Measurements from ENCODE around the gene LARP4B. TPM values are rescaled to one million over a fixed set of nuclear protein-coding genes. Genes with fewer than 3 reads are reported as not detected.

LARP4B gene
- polyA plus RNA-seq, 1 of the 3 experiments (the other 2 are of a cell fraction), result 23.3 TPM

DNA sequence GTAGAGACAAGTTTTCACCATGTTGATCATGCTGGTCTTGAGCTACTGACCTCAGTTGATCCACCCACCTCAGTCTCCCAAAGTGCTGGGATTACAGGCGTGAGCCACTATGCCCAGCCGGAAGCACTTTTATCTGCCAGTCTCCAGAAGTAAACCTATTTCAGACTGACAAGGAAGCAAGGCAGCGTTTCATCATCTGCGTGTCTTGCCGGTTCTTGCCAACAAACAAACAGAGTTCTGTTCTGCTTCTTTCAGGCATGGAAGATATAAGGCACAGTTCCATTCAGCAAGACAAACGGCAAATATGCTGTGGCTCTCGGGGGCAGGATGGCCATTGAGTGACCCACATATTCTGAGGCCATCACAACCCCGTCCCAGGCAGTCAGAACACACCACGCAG, 15.5 kb upstream of the LARP4B start:
- Histone ChIP-seq H3K79me2 (ENCODE audit: insufficient read depth) (no peaks in the 10 kb centered on the region), H3K9ac (no peak overlapping the region), H4K20me1 (ENCODE audit: insufficient read depth) (no peaks in the 10 kb centered on the region), H3K36me3 (replicated peaks in 1 of 2; ENCODE audit: control insufficient read depth in 1 of 2, insufficient read depth in 2 of 2, low read length in 1 of 2) (no peaks in the 10 kb centered on the region), H3K9me3 (no peaks in the 10 kb centered on the region), H3K27me3 (ENCODE audit: insufficient read depth) (no peaks in the 10 kb centered on the region), H3K27ac (ENCODE audit: low read depth in 2 of 2, low read length in 1 of 2) (no peak overlapping the region), H3K4me1 (ENCODE audit: control insufficient read depth in 1 of 2, insufficient read depth in 2 of 2, low read depth in 1 of 2, low read length in 1 of 2) (peaks cover 0 to 4% of the 10 kb centered on the region in 2 experiments; a peak in 1 of 4 replicates), H2AFZ (ENCODE audit: low read depth) (no peak overlapping the region), H3F3A (replicated peaks; ENCODE audit: insufficient read depth) (no peaks in the 10 kb centered on the region), H3K4me3 (ENCODE audit: low read depth in 2 of 2, low read length in 1 of 2) (no peak overlapping the region), H3K4me2 (no peak overlapping the region), H3K9me2 (no peaks in the 10 kb centered on the region)
- CTCF ChIA-PET, result no interaction called here
- POLR2A ChIA-PET, result no interaction called here
- TF ChIP-seq TEAD4 (IDR thresholded peaks at IDR 0.05; ENCODE audit: borderline replicate concordance, insufficient read depth) (no peak), EP300 (IDR thresholded peaks at IDR 0.05; ENCODE audit: borderline replicate concordance in 1 of 2, low read depth in 1 of 2, low read length in 1 of 2) (no peak), SIN3A (IDR thresholded peaks at IDR 0.05; ENCODE audit: borderline replicate concordance, low read depth, low read length) (no peak), YY1 (IDR thresholded peaks at IDR 0.05; ENCODE audit: low read depth) (no peak), EZH2phosphoT487 (IDR thresholded peaks at IDR 0.05; ENCODE audit: borderline replicate concordance, low read depth) (no peak), FOXJ3 (CRISPR knock-in tag; IDR thresholded peaks at IDR 0.05) (no peak), POLR2AphosphoS5 (IDR thresholded peaks at IDR 0.05; ENCODE audit: low read depth, low read length) (no peak), ELF1 (IDR thresholded peaks at IDR 0.05) (no peak), MEF2A (IDR thresholded peaks at IDR 0.05; ENCODE audit: borderline replicate concordance, low read depth) (no peak), TCF12 (IDR thresholded peaks at IDR 0.05) (no peak)
- TF ChIP-seq, protein P1, sequence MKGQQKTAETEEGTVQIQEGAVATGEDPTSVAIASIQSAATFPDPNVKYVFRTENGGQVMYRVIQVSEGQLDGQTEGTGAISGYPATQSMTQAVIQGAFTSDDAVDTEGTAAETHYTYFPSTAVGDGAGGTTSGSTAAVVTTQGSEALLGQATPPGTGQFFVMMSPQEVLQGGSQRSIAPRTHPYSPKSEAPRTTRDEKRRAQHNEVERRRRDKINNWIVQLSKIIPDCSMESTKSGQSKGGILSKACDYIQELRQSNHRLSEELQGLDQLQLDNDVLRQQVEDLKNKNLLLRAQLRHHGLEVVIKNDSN (IDR thresholded peaks at IDR 0.05; ENCODE audit: borderline replicate concordance, low read depth), result no peak
- TF ChIP-seq, protein P2, sequence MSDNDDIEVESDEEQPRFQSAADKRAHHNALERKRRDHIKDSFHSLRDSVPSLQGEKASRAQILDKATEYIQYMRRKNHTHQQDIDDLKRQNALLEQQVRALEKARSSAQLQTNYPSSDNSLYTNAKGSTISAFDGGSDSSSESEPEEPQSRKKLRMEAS (IDR thresholded peaks at IDR 0.05; ENCODE audit: low read depth), result no peak
- TF ChIP-seq, protein P3, sequence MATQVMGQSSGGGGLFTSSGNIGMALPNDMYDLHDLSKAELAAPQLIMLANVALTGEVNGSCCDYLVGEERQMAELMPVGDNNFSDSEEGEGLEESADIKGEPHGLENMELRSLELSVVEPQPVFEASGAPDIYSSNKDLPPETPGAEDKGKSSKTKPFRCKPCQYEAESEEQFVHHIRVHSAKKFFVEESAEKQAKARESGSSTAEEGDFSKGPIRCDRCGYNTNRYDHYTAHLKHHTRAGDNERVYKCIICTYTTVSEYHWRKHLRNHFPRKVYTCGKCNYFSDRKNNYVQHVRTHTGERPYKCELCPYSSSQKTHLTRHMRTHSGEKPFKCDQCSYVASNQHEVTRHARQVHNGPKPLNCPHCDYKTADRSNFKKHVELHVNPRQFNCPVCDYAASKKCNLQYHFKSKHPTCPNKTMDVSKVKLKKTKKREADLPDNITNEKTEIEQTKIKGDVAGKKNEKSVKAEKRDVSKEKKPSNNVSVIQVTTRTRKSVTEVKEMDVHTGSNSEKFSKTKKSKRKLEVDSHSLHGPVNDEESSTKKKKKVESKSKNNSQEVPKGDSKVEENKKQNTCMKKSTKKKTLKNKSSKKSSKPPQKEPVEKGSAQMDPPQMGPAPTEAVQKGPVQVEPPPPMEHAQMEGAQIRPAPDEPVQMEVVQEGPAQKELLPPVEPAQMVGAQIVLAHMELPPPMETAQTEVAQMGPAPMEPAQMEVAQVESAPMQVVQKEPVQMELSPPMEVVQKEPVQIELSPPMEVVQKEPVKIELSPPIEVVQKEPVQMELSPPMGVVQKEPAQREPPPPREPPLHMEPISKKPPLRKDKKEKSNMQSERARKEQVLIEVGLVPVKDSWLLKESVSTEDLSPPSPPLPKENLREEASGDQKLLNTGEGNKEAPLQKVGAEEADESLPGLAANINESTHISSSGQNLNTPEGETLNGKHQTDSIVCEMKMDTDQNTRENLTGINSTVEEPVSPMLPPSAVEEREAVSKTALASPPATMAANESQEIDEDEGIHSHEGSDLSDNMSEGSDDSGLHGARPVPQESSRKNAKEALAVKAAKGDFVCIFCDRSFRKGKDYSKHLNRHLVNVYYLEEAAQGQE (IDR thresholded peaks at IDR 0.05; ENCODE audit: low read depth, low read length), result no peak
- WGBS (ENCODE audit: low lambda C conversion rate), result 81% methylated on average over 8 of the region's 9 CpGs
- DNase-seq, result no peak

DNA sequence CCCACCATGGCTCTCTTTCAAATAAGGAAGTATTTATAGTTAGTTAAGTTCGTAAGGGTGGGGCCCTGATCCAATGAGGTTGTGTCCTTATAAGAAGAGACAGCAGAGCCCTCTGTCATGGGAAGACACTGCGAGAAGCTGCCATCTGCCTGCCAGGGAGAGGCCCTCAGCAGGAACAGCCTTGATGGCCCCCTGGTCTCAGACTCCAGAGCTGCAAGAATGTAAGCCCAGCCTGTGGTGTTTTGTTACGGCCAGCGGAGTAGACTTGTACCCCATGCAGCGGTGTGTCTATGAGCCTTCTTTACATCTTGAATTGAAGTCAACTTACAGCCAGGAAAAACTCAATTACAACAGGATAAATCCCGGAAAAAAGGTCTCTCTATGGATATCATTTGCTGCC, 14.3 kb upstream of the LARP4B start:
- POLR2A ChIA-PET, result no interaction called here

More for the DNA sequence above, 14.3 kb upstream of the LARP4B start:
- Histone ChIP-seq H3K36me3 (replicated peaks in 1 of 2; ENCODE audit: control insufficient read depth in 1 of 2, insufficient read depth in 2 of 2, low read length in 1 of 2) (no peaks in the 10 kb centered on the region), H3K9me2 (no peaks in the 10 kb centered on the region), H3K4me1 (ENCODE audit: control insufficient read depth in 1 of 2, insufficient read depth in 2 of 2, low read depth in 1 of 2, low read length in 1 of 2) (peaks cover 0 to 4% of the 10 kb centered on the region in 2 experiments; a peak in 1 of 4 replicates), H3K4me2 (no peak overlapping the region), H3K4me3 (ENCODE audit: low read depth in 2 of 2, low read length in 1 of 2) (no peak overlapping the region), H3K9me3 (no peaks in the 10 kb centered on the region), H4K20me1 (ENCODE audit: insufficient read depth) (no peaks in the 10 kb centered on the region), H2AFZ (ENCODE audit: low read depth) (no peak overlapping the region), H3K79me2 (ENCODE audit: insufficient read depth) (no peaks in the 10 kb centered on the region), H3K27ac (ENCODE audit: low read depth in 2 of 2, low read length in 1 of 2) (no peak overlapping the region), H3F3A (replicated peaks; ENCODE audit: insufficient read depth) (no peaks in the 10 kb centered on the region), H3K9ac (no peak overlapping the region), H3K27me3 (ENCODE audit: insufficient read depth) (no peaks in the 10 kb centered on the region)
- DNase-seq, result no peak
- WGBS (ENCODE audit: low lambda C conversion rate), result 87% methylated on average over 6 of the region's 6 CpGs
- CTCF ChIA-PET, result no interaction called here
- TF ChIP-seq TAF1 (IDR thresholded peaks at IDR 0.05; ENCODE audit: borderline replicate concordance, low read depth, low read length) (no peak), RCOR1 (IDR thresholded peaks at IDR 0.05; ENCODE audit: low read length) (no peak), TCF12 (IDR thresholded peaks at IDR 0.05) (no peak), MXI1 (IDR thresholded peaks at IDR 0.05; ENCODE audit: low read depth, low read length) (no peak), GATA2 (CRISPR knock-in tag; IDR thresholded peaks at IDR 0.05) (no peak), CHD2 (IDR thresholded peaks at IDR 0.05; ENCODE audit: low read length, partially characterized antibody) (no peak), JUND (IDR thresholded peaks at IDR 0.05) (no peak), RXRA (IDR thresholded peaks at IDR 0.05; ENCODE audit: borderline replicate concordance, low read depth) (no peak), EP300 (IDR thresholded peaks at IDR 0.05; ENCODE audit: borderline replicate concordance in 1 of 2, low read depth in 1 of 2, low read length in 1 of 2) (no peak), RFX5 (IDR thresholded peaks at IDR 0.05; ENCODE audit: low read length) (no peak), FOXJ3 (CRISPR knock-in tag; IDR thresholded peaks at IDR 0.05) (no peak), ELF1 (IDR thresholded peaks at IDR 0.05) (no peak), SIN3A (IDR thresholded peaks at IDR 0.05; ENCODE audit: borderline replicate concordance, low read depth, low read length) (no peak)
- TF ChIP-seq, protein P1 (IDR thresholded peaks at IDR 0.05; ENCODE audit: borderline replicate concordance, low read depth), result no peak
